Neural progenitor cell (in vitro differentiated cells): ENCODE measurements around the gene PTPA.
"Not testable (repeated sequence)": the region's sequence is repeated elsewhere in the genome, so short reads cannot be mapped to it uniquely, and the experiment has no call there.

Experiments used
- EZH2 ChIP-seq: fragments of 200-600 bp; sonication (generic); IDR thresholded peaks from 2 replicates; pipeline ENCODE4 v1.6.1; 2017; ENCODE audit warnings: antibody characterized with exemption, mild to moderate bottlenecking, moderate library complexity
- EZH2phosphoT487 ChIP-seq: fragments of 200-600 bp; sonication (generic); IDR thresholded peaks from 2 replicates; pipeline ENCODE4 v1.6.1; 2017; ENCODE audit warnings: antibody characterized with exemption
- TF ChIP-seq, protein P1 (sequence below): fragments of 200-600 bp; sonication (generic); IDR thresholded peaks from 2 replicates; pipeline ENCODE4 v1.5.1; 2017; ENCODE audit warnings: antibody characterized with exemption, mild to moderate bottlenecking

DNA sequence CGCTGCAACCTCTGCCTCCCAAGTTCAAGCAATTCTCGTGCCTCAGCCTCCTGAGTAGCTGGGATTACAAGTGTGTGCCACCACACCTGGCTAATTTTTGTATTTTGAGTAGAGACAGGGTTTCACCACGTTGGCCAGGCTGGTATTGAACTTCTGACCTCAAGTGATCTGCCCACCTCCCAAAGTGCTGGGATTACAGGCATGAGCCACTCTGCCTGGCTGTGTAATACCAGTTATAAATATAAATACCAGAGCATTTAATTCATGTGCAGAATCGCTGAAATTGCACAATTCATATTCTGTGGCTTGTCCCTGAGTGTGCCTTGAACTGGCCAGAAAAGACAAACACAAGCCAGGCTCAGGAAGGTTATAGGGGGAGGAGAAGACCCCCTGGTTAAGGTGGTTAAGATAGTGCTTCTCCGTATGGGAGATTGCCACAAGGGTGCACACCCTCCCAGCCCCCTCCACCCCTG, 52.0 kb downstream of the PTPA start:
- TF ChIP-seq, protein P1, sequence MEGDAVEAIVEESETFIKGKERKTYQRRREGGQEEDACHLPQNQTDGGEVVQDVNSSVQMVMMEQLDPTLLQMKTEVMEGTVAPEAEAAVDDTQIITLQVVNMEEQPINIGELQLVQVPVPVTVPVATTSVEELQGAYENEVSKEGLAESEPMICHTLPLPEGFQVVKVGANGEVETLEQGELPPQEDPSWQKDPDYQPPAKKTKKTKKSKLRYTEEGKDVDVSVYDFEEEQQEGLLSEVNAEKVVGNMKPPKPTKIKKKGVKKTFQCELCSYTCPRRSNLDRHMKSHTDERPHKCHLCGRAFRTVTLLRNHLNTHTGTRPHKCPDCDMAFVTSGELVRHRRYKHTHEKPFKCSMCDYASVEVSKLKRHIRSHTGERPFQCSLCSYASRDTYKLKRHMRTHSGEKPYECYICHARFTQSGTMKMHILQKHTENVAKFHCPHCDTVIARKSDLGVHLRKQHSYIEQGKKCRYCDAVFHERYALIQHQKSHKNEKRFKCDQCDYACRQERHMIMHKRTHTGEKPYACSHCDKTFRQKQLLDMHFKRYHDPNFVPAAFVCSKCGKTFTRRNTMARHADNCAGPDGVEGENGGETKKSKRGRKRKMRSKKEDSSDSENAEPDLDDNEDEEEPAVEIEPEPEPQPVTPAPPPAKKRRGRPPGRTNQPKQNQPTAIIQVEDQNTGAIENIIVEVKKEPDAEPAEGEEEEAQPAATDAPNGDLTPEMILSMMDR = not testable (repeated sequence)
- TF ChIP-seq EZH2, EZH2phosphoT487: not testable (repeated sequence)
